H54 (cell line): ENCODE measurements around the gene WFS1.

ENCODE experiments used
- DNase-seq: peaks from one replicate; pipeline ENCODE4 v3.0.0; 2011; ENCODE audit warnings: low spot score, mixed read lengths; ENCODE audit not compliant: insufficient read length
- FAIRE-seq: peaks from 3 replicates; lab custom pipeline; 2011; peaks lifted over from hg19 to GRCh38; lab: Jason Lieb, UNC
- POLR2A ChIP-seq: IDR thresholded peaks from 2 replicates; pipeline ENCODE4 v1.6.1; 2011; ENCODE audit warnings: low read depth, mild to moderate bottlenecking, low read length

Gene WFS1

DNA sequence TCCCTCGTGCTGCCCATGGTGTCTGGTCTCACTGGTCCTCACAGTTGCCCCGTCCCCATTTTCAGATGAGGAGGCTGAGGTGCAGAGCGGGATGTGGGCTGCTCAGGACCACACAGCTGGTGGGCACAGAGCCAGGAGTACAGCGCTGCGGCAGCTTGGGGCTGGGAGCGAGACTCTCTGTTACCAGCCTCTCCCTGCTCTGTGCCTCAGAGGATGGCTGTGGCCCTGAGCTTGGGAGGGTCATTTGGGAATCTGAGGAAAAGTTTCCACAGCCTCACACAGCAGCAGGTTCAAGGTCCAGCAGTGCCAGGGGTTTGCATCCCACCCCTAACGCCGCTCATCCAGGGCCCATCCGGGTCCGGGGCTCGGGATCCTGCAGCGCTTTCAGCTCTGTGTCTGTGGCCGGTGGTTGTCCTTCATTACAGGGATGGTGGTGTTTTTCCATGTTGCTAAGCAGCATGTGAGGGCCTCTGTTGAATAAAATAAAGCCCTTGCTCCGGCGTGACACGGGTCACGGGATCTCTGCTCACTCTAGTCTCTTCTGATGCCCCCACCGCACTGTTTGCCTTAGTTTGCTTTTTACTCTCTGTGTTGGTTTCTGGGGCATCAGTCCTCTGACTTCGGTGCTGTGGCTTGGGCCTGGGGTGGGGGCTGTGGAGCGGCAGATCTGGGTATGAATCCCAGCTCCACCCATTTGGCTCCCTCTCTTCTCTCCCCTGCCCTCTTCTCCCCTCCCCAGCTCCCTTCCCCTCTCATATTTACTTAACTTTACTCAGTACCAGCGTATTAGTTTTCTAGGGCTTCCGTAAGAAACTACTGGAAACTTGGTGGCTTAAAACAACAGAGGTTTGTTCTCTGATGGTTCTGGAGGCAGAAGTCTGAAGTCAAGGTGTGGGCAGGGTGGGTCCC is 6.5 kb downstream of the WFS1 start:
- no peak for DNase-seq
- no peak for FAIRE-seq
- TF ChIP-seq POLR2A, result no peak

DNA sequence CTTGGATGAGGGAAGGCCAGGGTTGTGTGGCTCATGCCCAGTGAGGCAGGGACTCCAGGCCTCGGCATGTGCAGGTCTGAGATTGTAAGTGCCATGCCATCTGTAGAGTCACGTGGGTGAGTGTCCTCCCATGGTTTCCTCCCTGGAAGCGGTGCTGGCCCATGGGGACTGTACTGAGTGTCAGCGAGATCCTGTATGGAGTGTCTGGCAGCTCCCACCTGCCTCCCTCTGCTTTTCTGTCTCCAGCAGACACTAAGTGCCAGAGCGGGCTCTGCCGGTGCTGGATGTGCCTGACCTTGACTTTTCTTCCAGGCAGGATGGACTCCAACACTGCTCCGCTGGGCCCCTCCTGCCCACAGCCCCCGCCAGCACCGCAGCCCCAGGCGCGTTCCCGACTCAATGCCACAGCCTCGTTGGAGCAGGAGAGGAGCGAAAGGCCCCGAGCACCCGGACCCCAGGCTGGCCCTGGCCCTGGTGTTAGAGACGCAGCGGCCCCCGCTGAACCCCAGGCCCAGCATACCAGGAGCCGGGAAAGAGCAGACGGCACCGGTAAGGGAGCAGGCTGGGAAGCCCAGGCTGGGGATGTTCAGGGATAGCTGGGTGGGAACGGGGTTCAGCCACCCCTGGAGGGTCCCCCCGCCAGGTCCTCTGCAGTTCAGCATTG is 7.6 kb downstream of the WFS1 start:
- TF ChIP-seq POLR2A, result no peak
- no peak for FAIRE-seq
- no peak for DNase-seq

DNA sequence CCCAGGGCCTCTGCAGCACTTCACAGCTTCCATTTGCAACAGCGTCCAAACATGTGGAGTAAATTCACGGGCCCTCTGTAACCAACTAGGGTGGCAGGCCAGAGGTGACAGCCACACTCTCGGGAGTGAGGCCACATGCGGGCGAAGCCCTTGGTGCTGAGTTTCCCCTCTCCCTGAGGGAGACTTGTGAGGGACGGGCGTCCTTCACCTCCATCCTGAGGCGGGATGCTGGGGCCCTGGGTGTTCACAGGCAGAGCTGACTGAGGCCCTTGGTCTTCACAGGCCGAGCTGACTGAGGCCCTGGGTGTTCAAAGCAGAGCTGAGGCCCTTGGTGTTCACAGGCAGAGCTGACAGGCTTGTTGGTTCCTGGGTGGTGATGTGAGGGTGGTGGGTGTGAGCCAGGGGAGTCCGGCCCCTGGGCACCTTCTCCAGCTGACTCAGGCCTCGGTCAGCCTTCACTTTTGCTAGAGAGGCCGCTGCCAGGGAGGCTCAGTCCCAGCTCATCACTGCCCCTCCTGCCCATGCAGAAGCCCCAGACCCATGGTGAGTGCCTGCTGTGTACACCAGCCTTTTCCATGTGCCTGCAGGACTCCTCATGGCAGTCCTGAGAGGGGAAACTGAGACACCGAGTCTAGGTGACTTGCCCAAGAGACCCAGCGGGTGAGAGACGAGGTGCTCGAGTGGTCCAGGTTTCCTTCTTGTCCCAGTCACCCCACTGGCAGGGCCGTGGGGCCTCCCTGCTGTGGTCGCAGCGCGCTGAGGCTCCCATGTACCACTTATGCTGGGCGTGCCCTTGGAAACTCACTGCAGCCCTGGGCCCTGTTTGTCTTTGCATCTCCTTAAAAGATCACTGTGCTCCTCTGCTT is 8.5 kb downstream of the WFS1 start:
- TF ChIP-seq POLR2A, result no peak
- no peak for DNase-seq
- no peak for FAIRE-seq

DNA sequence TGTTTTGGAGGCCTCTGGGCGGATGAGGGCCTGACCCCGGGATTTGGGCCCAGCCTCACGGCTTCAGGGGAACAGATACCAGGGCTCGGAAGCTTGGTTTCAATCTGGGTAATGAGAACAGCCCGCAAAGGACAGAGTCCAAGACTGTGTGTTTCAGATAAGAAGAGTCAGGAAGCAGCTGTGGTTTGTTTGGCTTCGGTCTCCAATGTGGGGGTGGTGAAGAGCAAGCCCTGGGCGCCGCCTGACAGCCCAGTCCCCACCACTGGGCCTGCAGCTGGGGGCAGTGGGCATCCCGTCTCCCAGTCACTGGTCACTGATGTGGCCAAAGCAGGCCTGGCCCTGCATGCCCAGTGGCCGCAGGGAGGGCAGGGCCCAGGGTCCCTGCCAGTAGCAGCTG is 9.1 kb downstream of the WFS1 start:
- DNase-seq (no peak), FAIRE-seq (no peak)
- TF ChIP-seq POLR2A, result no peak

DNA sequence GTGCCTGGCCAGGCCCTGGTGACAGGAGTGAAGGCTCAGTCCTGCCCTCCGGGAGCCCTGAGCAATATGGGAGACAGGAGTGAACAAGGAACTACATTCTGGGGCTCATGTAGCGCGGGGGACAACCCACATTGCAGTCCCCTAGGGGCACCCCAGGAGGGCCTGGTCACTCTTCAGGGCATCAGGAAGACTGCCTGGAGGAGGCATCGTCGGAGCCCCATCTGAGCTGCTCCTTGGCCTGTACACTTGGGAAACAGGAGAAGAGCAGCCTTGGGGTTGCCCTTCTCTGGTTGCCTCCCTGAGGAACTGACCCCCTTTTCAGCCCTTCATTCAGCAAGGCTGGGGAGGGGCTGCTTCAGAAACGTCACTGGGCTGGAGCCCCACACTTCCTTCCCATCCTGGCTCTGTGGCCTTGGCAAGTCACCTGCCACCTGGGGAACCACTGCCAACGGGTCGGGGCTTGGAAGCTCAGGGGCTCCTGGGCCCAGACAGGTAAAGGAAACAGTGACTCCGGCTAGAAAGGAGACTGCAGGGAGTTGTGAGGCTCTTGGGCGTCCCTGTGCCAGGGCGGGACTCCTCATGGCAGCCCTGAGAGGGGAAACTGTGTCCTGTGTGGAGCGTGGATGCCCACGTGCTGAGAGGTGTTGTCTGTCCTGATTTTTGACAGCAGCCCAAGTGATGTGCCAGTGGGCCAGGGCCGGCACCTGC is 10.1 kb downstream of the WFS1 start:
- DNase-seq, result no peak
- FAIRE-seq, result no peak
- TF ChIP-seq POLR2A, result no peak

DNA sequence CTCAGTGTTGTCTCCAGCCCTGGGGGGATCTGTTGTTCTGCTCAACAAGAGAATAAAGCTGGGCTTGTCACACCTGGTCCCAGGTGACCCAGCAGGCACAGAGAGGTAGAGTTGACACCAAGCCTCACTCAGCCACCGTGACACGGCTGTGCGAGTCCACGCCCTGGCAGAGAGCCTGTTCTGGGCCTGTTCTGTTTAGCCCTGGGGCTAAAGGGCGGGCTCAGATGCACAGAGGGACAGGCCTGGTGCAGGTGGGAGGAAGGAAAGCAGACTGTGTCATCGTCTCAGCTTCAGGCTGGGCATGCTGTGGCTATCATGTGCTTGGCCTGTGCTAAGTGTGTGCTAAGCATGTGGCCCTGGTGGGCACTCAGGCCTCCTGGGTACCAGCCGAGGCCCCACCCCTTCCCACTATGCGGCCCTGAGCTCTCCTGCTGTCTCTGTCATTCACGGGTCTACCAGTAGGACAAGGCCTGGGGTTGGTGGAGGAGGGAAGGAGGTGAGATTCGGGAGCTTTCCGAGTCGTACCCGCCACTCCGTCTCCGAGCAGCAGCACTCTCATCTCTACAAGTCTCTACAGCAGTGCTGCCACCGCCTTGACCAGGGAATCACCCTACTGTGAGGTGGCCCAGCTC is 10.8 kb downstream of the WFS1 start:
- no peak for DNase-seq
- TF ChIP-seq POLR2A, result no peak

DNA sequence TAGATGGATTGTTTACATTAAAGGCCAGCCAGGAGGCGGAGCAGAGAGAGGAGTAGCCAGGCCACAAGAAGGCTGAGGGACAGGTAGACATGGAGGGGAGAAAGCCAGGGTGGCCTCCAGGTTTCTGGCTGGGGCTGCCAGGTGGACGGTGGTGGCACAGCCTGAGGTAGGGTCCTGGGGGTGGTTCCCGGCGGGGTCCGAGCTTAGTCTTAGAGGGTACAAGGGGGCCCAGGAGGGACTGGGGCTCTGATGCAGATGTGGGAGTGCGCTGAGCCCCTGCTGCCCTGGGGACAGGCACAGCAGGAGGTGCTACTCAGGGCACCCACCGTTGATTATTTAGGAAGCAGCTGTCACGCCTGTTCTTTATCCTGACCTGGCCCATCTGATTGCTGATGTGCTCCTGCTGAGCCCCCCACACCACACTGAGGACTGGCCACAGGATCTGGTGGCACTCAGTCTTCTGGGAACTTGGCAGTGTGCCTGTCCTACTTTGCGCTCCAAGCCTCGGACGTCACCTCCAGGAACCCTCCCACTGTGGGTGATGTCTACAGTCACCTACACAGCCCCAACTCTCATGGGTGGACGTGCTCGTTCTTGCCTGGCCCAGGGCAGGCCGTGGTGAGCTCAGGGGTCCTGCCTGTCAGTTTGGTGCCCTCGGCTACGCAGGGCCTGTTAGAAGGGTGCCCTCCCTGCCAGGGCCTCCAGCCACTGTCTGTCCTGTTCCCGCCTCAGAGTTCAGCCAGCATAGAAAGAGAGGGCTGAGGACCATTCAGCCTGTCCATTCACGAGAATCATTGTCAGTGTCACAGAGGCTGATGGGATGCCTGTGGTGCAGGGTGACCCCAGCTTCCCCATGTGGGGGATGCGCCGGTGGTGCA is 12.0 kb downstream of the WFS1 start:
- no peak for DNase-seq
- FAIRE-seq, result no peak
- TF ChIP-seq POLR2A, result no peak

More for the DNA sequence above, 10.8 kb downstream of the WFS1 start:
- FAIRE-seq, result no peak

DNA sequence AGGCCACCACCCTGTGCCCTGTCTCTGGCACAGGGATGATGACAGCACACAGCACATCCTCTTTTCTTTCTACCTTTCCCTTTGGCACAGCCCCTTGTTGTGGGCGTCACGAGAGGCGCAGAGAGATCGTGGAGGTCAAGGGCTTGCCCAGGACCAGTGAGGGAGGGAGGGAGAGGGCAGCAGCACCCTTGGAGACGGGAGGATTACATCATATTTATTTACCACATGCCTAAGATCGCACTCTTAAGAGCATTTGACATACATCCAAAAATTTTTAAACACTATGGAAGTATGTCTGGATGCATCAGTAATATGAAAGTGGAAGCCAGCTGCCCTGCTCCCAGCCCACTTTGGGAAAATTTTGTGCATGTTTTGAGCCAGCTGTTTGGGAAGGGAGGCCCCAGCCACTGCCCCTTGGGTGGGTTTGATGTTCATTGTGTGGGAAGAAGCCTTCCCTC is 12.7 kb downstream of the WFS1 start:
- no peak for DNase-seq
- no peak for TF ChIP-seq POLR2A
- no peak for FAIRE-seq

DNA sequence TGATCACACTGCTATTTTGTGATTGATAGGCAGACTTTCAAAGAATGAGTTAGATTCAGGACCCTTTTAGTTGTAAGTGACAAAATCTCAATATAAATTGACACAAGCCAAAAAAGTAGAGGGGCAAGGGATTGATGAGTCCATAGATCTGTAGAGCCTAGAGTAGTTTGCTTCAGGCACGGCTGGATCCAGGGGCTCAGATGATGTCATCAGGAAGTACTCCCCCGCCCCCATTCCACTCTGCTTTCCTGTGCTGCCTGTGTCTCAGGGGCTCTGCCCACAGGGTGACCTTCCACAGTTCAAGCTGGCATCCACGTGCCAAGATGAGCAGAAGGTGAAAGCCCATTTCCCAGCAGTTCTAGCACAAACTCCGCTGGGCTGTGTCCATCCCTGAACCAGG is 13.6 kb downstream of the WFS1 start:
- FAIRE-seq (no peak), DNase-seq (no peak)
- TF ChIP-seq POLR2A, result no peak

DNA sequence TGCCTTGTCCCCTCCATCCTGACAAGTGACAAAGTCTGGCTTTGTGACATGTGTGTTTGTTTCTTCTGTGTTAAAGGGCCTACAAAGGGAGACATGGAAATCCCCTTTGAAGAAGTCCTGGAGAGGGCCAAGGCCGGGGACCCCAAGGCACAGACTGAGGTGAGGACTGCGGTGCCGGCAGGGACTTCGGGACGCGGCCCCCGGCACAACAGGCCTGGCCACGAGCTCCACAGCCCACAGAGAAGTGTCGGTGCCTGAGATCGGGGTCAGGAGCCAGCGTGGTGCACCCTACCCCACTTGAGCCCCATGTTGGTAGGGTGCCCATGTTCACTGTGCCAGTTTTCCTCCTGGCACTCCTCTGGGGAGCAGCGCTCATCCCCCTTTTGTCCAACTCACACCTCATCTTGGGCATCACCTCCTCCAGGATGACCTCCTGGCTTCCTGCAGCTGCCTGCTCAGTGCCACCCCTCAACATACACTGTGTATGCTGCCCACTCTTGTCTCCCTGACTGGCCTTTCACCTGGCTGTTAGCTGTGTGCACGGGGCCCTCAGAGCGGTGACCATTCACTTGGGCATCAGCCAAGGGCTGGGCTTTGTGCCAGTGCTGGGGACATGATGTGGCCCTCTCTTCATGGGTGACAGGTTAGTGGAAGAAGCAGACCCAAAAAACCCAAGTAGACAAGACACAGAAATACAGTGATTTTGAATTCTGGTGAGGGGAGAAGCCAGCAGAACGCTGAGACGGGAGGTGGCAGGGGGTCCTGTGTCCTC is 17.6 kb downstream of the WFS1 start:
- FAIRE-seq (no peak), DNase-seq (no peak)
- TF ChIP-seq POLR2A, result no peak

DNA sequence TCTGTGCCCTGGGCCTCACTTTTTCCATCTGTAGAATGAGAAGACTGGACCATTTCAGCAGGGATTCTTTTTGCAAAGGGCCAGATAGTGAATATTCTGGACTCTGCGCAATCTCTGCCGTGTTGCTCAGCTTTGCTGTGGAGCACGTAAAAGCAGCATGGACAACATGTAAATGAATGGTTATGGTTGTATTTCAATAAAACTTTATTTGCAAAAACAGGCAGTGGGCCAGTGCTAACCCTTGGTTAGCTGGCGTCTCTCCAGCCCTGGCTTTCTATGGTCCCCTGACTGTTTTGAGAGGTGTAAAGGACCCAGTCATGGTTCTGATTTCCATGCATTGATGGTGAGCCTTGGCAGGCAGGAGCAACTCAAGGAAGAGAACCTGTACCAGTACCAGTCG is 18.7 kb downstream of the WFS1 start:
- no peak for FAIRE-seq
- no peak for TF ChIP-seq POLR2A
- no peak for DNase-seq
